HG03135 (cell line): ENCODE measurements around the gene UBL5.

Experiments
- ATAC-seq: cut with Tn5 transposase; IDR thresholded peaks from one replicate; pipeline ENCODE4 v1.9.1; 2021; ENCODE audit warnings: mild to moderate bottlenecking, moderate library complexity; ENCODE audit not compliant: unreplicated experiment

Gene UBL5

DNA sequence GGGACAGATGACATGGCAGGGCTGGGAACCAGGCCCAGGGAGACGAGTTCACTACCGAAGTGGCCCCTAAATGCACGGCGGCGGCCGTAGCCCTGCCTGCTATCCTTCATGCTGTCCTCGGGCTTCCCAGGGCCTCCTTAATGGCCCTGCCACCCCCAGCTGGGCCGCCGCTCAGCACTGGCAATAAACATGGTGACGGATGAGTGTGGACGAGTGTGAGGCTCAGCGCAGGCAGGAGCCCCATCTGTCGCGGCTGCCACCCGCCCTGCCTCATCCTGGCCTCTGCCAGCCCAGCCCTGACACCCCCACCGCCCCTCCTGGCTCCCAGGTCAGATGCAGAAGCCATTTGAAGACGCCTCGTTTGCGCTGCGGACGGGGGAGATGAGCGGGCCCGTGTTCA lies 21.0 kb downstream of the UBL5 start:
- ATAC-seq, result no peak

DNA sequence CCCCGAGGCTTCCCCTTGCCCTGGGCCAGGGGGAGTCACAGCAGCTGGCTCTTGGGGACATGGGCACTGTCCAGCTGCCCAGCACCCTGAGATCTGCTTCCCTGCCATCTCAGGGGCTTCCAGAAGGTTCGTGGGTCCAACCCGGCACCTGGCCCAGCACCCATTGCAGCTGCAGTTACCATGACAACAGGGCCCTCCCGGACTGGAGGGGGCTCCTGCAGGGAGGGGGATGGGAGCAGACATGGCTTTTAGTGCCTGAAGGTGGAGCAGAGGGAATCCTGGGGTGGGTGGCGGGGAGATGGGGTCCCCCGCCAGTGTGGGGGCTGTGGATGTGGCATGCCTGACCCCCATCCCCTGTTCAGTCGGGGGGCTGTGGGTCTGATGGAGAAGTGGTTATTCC lies 22.1 kb downstream of the UBL5 start:
- ATAC-seq, result no peak

GRCh38 chr19:9850235-9850959 lies 22.7 kb downstream of the UBL5 start:
- no peak for ATAC-seq

DNA sequence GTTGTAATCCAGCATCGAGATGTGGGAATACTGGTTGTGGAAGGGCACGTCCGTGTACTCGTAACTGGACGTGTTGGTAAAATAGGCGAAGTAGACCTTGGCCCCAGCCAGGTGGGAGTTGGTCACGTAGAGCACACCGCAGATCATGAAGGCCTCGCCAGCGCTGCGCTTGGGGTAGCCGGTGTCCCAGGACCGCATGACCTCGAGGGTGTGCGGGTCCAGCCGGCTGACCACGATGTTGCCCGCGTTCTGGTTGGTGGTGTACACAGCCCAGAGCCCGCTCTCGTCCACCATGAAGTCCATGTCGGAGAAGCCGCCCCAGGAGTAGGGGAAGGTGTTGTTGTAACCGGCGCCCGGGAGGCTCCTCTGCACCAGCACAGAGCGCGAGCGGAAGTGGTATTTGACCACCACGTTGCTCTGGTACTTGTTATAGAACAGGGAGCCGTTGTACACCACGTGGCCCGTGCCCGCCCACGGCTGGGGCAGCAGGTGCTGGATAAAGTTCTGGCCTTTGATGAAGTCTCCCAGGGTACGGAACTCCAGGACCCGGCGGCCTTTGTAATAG lies 26.6 kb downstream of the UBL5 start:
- ATAC-seq, result no peak

DNA sequence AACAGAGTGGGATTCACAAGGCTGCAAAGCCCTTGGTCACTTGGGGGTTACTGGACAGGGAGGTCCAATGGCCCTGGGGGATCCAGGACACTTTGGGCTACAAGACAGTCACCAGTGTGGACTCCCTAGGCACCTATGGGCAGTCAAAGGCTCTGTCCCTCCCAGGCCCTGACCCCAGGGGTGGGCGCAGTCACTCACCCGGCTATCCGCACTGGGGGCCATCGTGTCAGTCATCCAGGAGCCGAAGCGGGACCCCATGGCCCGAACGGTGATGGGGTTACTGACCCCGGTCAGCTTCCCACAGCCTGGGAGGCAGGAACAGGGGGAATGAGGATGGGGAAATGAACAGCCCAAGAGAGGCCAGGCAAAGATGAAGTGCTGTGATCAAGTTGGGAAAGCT lies 28.9 kb downstream of the UBL5 start:
- no peak for ATAC-seq

DNA sequence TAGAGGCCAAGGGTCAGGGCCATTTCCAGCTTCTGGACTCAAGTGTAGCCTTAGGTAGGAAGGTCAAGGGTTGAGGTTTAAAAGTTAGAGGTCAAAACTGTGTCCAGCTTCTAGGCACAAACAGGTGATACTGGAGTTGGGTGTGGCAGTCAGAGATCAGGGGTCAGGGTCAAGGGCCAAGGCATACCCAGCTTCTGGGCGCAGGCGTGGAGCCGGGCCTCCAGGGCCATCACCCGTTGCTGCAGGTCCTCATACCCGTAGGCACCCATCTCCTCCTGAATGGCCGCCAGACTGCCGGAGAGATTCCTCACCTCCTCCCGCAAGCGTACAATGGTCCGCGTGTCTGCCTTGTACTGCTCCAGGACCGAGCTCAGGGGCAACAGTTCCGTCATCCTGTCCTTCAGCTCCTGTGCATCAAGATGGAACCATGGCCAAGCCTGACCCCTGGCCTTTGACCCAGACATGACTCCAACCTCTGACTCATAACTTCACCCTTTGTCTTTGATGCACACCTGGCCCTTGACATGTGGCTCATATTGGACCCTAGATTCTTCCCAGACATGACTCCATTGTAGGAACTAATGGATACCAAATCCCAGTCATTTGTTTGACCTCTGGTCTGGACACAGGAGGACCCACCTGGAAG lies 29.5 kb downstream of the UBL5 start:
- no peak for ATAC-seq

GRCh38 chr19:9857920-9858746 lies 30.4 kb downstream of the UBL5 start:
- ATAC-seq, result no peak

DNA sequence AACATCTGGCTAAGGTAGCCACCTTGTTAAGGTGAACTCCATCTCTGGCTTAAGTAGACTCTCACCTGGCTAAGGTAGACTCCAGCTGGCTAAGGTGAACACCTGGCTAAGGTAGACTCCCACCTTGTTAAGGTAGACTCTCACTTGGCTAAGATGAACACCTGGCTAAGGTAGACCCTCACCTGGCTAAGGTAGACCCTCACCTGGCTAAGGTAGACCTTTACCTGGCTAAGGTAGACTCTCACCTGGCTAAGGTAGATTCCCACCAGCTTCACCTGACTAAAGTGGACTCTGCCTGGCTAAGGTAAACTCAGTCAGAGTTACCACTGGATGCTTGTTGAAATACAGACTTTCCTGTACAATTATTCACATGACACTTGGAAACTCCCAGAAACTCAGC lies 31.0 kb downstream of the UBL5 start:
- ATAC-seq, result no peak

GRCh38 chr19:9860407-9860806 lies 32.7 kb downstream of the UBL5 start:
- ATAC-seq, result no peak

DNA sequence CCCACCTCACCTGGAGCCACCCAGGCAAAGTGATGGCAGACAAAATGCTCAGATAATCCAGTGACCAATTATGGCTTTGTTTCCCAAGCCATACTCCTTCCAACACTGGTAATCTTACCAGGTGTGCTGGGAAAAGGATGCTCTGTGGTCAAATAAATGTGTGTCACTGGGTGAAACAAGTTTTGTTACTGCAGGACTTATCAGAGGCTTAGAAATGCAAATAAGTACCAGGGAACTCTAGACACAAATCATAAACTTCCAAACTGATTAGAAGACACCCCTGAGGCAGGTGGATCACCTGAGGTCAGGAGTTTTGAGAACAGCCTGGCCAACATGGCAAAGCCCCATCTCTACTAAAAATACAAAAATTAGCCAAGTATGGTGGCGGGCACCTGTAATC lies 33.8 kb downstream of the UBL5 start:
- no peak for ATAC-seq

- ATAC-seq, result no peak
Observed at GRCh38 chr19:9862938-9863337, 35.2 kb downstream of the UBL5 start.

- ATAC-seq, result no peak
Observed at GRCh38 chr19:9863759-9864158, 36.0 kb downstream of the UBL5 start.

DNA sequence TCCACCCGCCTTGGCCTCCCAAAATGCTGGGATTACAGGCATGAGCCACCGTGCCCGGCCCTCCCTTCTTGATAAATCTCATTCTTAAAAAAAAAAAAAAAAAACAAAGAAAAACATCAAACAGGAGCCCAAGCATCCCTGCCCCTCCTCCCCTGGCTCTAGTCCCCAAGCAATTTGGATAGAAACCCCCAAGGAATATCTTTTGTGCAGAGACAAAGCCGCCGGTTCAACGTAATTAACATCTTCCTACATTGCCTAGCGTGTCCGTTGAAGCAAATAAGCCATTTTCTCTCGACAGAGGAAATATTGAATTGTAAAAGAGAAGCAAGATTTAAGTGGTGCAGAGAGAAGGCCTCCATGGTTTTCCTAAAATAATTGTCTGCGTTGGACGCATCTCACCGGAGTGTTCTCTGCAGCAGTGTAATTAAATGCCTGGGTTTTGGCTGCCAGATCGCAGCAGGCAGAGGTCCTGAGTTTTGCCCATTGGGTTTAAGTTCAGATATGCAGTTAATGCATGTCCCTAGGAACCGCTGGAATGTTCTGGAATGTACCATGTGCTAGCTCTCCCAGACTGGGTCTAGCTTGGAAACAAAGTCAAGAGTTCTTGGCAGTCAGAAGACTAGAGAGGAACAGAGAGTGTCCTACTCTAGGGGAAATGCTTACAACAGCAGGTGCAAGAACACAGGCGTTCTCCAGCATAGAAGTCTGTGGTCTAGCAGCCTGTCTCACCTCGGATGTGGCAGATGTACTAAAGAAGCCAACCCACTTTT lies 38.2 kb downstream of the UBL5 start:
- ATAC-seq, result no peak

DNA sequence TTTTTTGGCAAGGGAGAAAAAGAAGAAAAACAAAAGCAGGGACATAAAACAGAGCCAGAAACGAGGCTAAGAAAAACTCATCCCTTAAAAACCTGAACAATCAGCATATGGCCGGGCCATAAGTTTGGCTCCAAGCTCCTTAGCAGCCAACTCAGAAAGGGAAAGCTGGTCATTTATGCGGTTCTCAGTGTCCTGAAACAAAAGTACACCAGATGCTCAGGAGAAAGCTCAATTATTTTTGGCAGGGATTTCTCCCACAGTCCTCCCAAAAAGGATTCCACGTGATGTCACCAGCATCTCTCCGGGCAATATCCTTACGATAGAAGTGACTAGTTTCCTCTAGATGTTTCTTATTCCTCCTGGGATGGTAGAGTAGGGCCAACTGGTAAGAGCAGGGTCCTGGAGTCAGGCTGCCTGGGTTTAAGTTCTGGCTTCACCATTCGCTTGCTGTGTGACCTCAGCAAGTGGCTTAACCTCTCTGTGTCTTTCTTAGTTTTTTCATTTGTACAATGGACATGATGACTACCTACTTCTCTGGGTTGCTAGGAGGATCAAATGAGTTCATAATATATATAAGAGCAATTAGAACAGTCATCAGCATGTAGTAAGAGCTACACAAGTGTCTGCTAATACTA lies 41.4 kb downstream of the UBL5 start:
- ATAC-seq, result no peak

GRCh38 chr19:9871626-9872338 lies 44.1 kb downstream of the UBL5 start:
- ATAC-seq, result no peak

GRCh38 chr19:9872618-9873242 lies 45.0 kb downstream of the UBL5 start:
- no peak for ATAC-seq

DNA sequence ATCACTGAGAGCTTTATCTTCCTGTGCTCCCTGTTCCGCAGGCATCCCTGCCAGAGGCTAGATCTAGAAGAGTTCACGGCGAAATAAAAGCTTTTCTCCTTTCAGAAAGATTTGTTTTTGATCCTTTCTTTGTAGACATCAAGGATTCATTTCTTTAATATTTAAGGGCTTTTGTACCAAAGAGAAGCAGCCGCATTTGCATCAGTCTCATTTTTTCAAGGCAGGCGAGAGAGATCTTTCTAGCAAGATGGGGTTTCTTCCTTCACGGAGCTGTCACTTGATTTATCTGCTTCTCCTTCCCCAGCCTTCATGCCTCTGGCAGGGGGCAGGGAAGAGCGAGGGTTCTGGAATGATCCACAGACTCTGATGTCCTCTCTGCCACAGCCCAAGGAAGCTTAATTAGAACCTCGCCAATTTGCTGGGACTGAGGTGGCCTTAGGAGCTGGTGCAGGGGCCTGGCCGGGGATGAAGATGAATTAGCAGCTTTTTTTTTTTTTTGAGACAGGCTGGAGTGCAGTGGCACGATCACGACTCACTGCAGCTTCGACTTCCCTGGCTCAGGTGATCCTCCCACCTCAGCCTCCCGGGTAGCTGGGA lies 47.4 kb downstream of the UBL5 start:
- no peak for ATAC-seq

DNA sequence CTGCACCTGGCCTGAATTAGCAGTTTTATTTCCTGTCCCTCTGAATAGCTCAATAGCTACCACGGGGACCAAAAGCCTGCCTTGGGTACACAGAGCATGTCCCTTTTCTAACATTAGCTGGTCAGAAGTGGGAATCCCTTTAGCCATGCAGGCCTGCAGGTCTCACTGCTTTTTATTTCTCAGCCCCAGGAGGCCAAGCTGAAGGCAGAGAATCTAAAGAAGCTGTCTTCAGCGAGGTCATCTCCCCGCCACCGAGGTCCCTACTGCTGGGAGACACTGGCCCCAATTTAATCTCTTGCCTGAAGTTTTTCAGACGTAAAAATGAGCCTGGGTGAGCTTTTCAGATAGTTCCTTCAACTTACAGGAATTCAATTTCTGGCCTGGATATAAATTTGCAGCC lies 48.1 kb downstream of the UBL5 start:
- no peak for ATAC-seq
